Body of pancreas (tissue), 4 donors: Measurements from ENCODE around the gene BRPF3.

Experiments used
- CTCF ChIP-seq, 7 experiments: fragments of 450-650 bp in 4 of 7; fragments of 200-600 bp in 3 of 7; sonication (generic) in 3 of 7; IDR thresholded peaks; one replicate each; pipeline ENCODE4 v1.5.1; 2016 to 2019; ENCODE audit warnings: antibody characterized with exemption in 7 of 7
- POLR2A ChIP-seq, 3 donors: fragments of 450-650 bp; IDR thresholded peaks; one replicate each; pipeline ENCODE4 v1.6.1; 2016; ENCODE audit warnings: antibody characterized with exemption in 3 of 3, mild to moderate bottlenecking in 2 of 3

GRCh38 chr6:36243562-36244212 is 47.1 kb downstream of the BRPF3 start:
- TF ChIP-seq POLR2A (IDR thresholded peaks at IDR 0.05) (no peak), CTCF (IDR thresholded peaks at IDR 0.05) (no peak)
